HepG2 (cell line): ENCODE measurements around the gene PYGB. TPM values are rescaled to one million over a fixed set of nuclear protein-coding genes. Genes with fewer than 3 reads are reported as not detected.

Experiments
- ATAC-seq: fragments of 200-7000 bp; cut with Tn5 transposase; 3 replicates; pipeline ENCODE4 v1.9.1; 2020; ENCODE audit warnings: mild to moderate bottlenecking, moderate library complexity
- BruUV-seq: library from RNA; stranded (reverse); fragments of 400-500 nt; replicated peaks from 2 replicates; lab custom pipeline; 2021; lab: Mats Ljungman, UMichigan
- CTCF ChIA-PET: fragments of 300-600 bp; formaldehyde crosslinking; extraction: SDS; loops from one replicate; lab custom pipeline; 2021; ENCODE audit warnings: low total read pairs, inconsistent platforms, low intra/inter-chr PET ratio; lab: Yijun Ruan, JAX
- POLR2A ChIA-PET: fragments of 350-600 bp; sonication (Branson Sonifier 250); formaldehyde crosslinking; loops from one replicate; lab custom pipeline; 2020; ENCODE audit warnings: antibody characterized with exemption, inconsistent platforms; lab: Yijun Ruan, JAX
- DNase-seq: peaks from one replicate; pipeline ENCODE4 v3.0.0-alpha.2; 2015; ENCODE audit warnings: low spot score
- FAIRE-seq: peaks from 3 replicates; lab custom pipeline; 2011; peaks lifted over from hg19 to GRCh38; lab: Jason Lieb, UNC
- H2AFZ ChIP-seq: one replicate; pipeline ENCODE4 v1.6.1; 2011; ENCODE audit warnings: low read length, inconsistent platforms
- H3K27ac ChIP-seq: fragments of 300-600 bp; 3 replicates; pipeline ENCODE4 v1.8.0; 2011; ENCODE audit warnings: mixed run types, mild to moderate bottlenecking, mixed read lengths, low read length, inconsistent platforms; ENCODE audit not compliant: insufficient read depth; ENCODE audit errors: extremely low read length
- H3K27me3 ChIP-seq, 2 experiments: fragments of 200-600 bp in 1 of 2; 2 replicates in 1 of 2; 3 replicates in 1 of 2; pipeline versions ENCODE4 v1.6.0 to v1.8.0; 2011; ENCODE audit warnings: low read length in 2 of 2, mild to moderate bottlenecking in 2 of 2, moderate library complexity in 2 of 2, inconsistent platforms in 1 of 2; ENCODE audit not compliant: insufficient read depth in 2 of 2, control insufficient read depth in 1 of 2
- H3K36me3 ChIP-seq, 2 experiments: fragments of 200-600 bp in 1 of 2; replicated peaks in 1 of 2; 2 replicates in 1 of 2; 3 replicates in 1 of 2; pipeline versions ENCODE4 v1.5.1 to v1.8.0; 2011; ENCODE audit warnings: low read length in 2 of 2, inconsistent platforms in 1 of 2; ENCODE audit not compliant: insufficient read depth in 2 of 2, control insufficient read depth in 1 of 2
- H3K4me1 ChIP-seq: 2 replicates; pipeline ENCODE4 v1.5.1; 2012; ENCODE audit warnings: low read length, inconsistent platforms; ENCODE audit not compliant: insufficient read depth
- H3K4me2 ChIP-seq: 2 replicates; pipeline ENCODE4 v1.6.0; 2011; ENCODE audit warnings: low read depth, low read length, inconsistent platforms
- H3K4me3 ChIP-seq, 3 experiments: fragments of 200-600 bp in 1 of 3; sonication (generic), shearing (Covaris generic) in 1 of 3; replicated peaks in 1 of 3; 2 replicates each; pipeline ENCODE4 v1.5.1; 2011 to 2016; ENCODE audit warnings: low read length in 3 of 3, inconsistent platforms in 2 of 3, low read depth in 2 of 3, mild to moderate bottlenecking in 2 of 3, control low read depth in 1 of 3, mixed read lengths in 1 of 3; ENCODE audit not compliant: insufficient read depth in 1 of 3
- H3K79me2 ChIP-seq: one replicate; pipeline ENCODE4 v1.6.1; 2011; ENCODE audit warnings: low read length, inconsistent platforms; ENCODE audit not compliant: insufficient read depth
- H3K9ac ChIP-seq: 2 replicates; pipeline ENCODE4 v1.6.0; 2011; ENCODE audit warnings: mild to moderate bottlenecking, low read depth, low read length, inconsistent platforms; ENCODE audit not compliant: insufficient read depth
- H3K9me3 ChIP-seq: 2 replicates; pipeline ENCODE4 v1.5.1; 2012; ENCODE audit warnings: mild to moderate bottlenecking, low read length
- H4K20me1 ChIP-seq: 2 replicates; pipeline ENCODE4 v1.6.0; 2011; ENCODE audit warnings: inconsistent platforms, mild to moderate bottlenecking, low read length, moderate library complexity; ENCODE audit not compliant: insufficient read depth
- FOSL2 ChIP-seq: sonication (generic); formaldehyde crosslinking; IDR thresholded peaks from 2 replicates; pipeline ENCODE4 v1.4.0; 2020; ENCODE audit warnings: missing genetic modification reagents
- ZFP62 ChIP-seq: sonication (generic); formaldehyde crosslinking; IDR thresholded peaks from 2 replicates; pipeline ENCODE4 v1.4.0; 2020; ENCODE audit warnings: missing genetic modification reagents
- ZMYM2 ChIP-seq: sonication (generic); formaldehyde crosslinking; IDR thresholded peaks from 2 replicates; pipeline ENCODE4 v1.8.0; 2022; ENCODE audit warnings: mild to moderate bottlenecking, missing genetic modification reagents
- ZNF720 ChIP-seq: sonication (generic); formaldehyde crosslinking; IDR thresholded peaks from 2 replicates; pipeline ENCODE4 v1.4.0; 2020; ENCODE audit warnings: missing genetic modification reagents
- WGBS: methylation state at CpG from one replicate; pipeline ENCODE4 v1.1.6; 2017; ENCODE audit warnings: low lambda C conversion rate; 5-methylcytosine and 5-hydroxymethylcytosine counted together
- in situ Hi-C: cut with HindIII; loops from 2 replicates; pipeline ENCODE4 v1.10.0; 2017; ENCODE audit warnings: low pct_unique_long_range_greater_than_20kb; ENCODE audit not compliant: extremely low pct_ligation_motif_present
- intact Hi-C: fragments of 100-400 bp; cut with micrococcal nuclease; formaldehyde crosslinking; loops from one replicate; pipeline ENCODE4 v1.10.0; 2022; ENCODE audit not compliant: unreplicated experiment
- polyA plus RNA-seq, 8 experiments: library from polyadenylated mRNA; depleted of rRNA in 3 of 8; stranded (reverse) in 7 of 8; unstranded in 1 of 8; fragments of >200 nt; fragmentation: Illumina TruSeq in 4 of 8; extraction: Trizol in 4 of 8; gene quantifications; 2 replicates each; pipeline versions ENCODE4 v1.2.1 to v1.2.3, GENCODE V29; 2011 to 2016; ENCODE audit warnings: low read depth in 4 of 8, missing spikeins in 1 of 8, mixed read lengths in 1 of 8; ENCODE audit not compliant: insufficient read depth in 1 of 8
- total RNA-seq, 5 experiments: library from RNA; depleted of rRNA; stranded (reverse); fragments of >200 nt; fragmentation: Illumina TruSeq; extraction: Trizol; gene quantifications; 2 replicates each; pipeline ENCODE4 v1.2.3, GENCODE V29; 2016; ENCODE audit warnings: low read depth in 1 of 5
- TF ChIP-seq, protein P1 (sequence below): sonication (generic); formaldehyde crosslinking; IDR thresholded peaks from 2 replicates; pipeline ENCODE4 v1.5.0; 2020; ENCODE audit warnings: mild to moderate bottlenecking, missing genetic modification reagents
- TF ChIP-seq, protein P2 (sequence below): sonication (generic); formaldehyde crosslinking; IDR thresholded peaks from 2 replicates; pipeline ENCODE4 v1.5.0; 2020; ENCODE audit warnings: mild to moderate bottlenecking, missing genetic modification reagents, borderline replicate concordance

Gene PYGB
- total and polyA plus RNA-seq, 2 of the 13 experiments (the other 11 are each of a cell fraction or from before 2014, with no cell fraction given): 24.2 to 86.3 TPM

DNA sequence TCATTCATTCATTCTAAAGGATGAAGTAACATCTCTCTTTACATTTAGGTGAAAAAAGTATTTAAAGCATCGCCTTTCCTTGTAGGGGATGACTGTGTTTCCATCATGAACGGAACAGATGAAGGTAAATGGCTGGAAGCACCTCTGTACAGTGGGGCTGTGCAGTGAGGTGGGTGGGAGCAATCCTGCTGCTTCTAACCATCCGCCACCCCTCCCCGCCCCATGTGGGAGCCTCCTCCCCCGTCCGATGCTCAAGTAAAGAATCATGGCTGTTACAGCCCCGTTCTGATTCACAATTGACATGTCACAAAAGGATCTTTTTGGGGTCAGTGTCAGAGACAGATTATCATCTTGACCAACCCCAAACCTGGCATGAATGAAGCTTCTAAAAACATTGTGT, 33.1 kb upstream of the PYGB start:
- in situ Hi-C loops: no loop called here
- 0 out of 2 replicates have a peak, but pooled peaks cover 3% of the 10 kb centered on the region for H3K4me1 ChIP-seq
- no peaks in the 10 kb centered on the region for H3K27me3 ChIP-seq
- intact Hi-C loops: no loop called here
- CTCF ChIA-PET: no interaction called here
- no peak overlapping the region for H2AFZ ChIP-seq
- H3K27ac ChIP-seq: no peak overlapping the region
- no peaks in the 10 kb centered on the region for H3K79me2 ChIP-seq
- ATAC-seq: no peak
- 97% methylated on average over 7 of the region's 7 CpGs for WGBS
- no peak overlapping the region for H3K4me3 ChIP-seq
- H3K9me3 ChIP-seq: no peaks in the 10 kb centered on the region
- no peaks in the 10 kb centered on the region for H4K20me1 ChIP-seq
- no peak for DNase-seq
- POLR2A ChIA-PET: interaction anchor here (0.9 kb wide), 1 partner anchor 14 kb away, joined by 3 read pairs; no protein-coding TSS in a partner anchor
- BruUV-seq: no TSS peak
- no peak for FAIRE-seq
- TF ChIP-seq FOSL2 (CRISPR knock-in tag): no peak
- TF ChIP-seq ZNF720 (CRISPR knock-in tag): no peak
- no peak for TF ChIP-seq ZFP62 (CRISPR knock-in tag)
- TF ChIP-seq, protein P1, sequence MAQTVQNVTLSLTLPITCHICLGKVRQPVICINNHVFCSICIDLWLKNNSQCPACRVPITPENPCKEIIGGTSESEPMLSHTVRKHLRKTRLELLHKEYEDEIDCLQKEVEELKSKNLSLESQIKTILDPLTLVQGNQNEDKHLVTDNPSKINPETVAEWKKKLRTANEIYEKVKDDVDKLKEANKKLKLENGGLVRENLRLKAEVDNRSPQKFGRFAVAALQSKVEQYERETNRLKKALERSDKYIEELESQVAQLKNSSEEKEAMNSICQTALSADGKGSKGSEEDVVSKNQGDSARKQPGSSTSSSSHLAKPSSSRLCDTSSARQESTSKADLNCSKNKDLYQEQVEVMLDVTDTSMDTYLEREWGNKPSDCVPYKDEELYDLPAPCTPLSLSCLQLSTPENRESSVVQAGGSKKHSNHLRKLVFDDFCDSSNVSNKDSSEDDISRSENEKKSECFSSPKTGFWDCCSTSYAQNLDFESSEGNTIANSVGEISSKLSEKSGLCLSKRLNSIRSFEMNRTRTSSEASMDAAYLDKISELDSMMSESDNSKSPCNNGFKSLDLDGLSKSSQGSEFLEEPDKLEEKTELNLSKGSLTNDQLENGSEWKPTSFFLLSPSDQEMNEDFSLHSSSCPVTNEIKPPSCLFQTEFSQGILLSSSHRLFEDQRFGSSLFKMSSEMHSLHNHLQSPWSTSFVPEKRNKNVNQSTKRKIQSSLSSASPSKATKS (CRISPR knock-in tag): no peak
- TF ChIP-seq ZMYM2 (CRISPR knock-in tag): no peak
- TF ChIP-seq, protein P2, sequence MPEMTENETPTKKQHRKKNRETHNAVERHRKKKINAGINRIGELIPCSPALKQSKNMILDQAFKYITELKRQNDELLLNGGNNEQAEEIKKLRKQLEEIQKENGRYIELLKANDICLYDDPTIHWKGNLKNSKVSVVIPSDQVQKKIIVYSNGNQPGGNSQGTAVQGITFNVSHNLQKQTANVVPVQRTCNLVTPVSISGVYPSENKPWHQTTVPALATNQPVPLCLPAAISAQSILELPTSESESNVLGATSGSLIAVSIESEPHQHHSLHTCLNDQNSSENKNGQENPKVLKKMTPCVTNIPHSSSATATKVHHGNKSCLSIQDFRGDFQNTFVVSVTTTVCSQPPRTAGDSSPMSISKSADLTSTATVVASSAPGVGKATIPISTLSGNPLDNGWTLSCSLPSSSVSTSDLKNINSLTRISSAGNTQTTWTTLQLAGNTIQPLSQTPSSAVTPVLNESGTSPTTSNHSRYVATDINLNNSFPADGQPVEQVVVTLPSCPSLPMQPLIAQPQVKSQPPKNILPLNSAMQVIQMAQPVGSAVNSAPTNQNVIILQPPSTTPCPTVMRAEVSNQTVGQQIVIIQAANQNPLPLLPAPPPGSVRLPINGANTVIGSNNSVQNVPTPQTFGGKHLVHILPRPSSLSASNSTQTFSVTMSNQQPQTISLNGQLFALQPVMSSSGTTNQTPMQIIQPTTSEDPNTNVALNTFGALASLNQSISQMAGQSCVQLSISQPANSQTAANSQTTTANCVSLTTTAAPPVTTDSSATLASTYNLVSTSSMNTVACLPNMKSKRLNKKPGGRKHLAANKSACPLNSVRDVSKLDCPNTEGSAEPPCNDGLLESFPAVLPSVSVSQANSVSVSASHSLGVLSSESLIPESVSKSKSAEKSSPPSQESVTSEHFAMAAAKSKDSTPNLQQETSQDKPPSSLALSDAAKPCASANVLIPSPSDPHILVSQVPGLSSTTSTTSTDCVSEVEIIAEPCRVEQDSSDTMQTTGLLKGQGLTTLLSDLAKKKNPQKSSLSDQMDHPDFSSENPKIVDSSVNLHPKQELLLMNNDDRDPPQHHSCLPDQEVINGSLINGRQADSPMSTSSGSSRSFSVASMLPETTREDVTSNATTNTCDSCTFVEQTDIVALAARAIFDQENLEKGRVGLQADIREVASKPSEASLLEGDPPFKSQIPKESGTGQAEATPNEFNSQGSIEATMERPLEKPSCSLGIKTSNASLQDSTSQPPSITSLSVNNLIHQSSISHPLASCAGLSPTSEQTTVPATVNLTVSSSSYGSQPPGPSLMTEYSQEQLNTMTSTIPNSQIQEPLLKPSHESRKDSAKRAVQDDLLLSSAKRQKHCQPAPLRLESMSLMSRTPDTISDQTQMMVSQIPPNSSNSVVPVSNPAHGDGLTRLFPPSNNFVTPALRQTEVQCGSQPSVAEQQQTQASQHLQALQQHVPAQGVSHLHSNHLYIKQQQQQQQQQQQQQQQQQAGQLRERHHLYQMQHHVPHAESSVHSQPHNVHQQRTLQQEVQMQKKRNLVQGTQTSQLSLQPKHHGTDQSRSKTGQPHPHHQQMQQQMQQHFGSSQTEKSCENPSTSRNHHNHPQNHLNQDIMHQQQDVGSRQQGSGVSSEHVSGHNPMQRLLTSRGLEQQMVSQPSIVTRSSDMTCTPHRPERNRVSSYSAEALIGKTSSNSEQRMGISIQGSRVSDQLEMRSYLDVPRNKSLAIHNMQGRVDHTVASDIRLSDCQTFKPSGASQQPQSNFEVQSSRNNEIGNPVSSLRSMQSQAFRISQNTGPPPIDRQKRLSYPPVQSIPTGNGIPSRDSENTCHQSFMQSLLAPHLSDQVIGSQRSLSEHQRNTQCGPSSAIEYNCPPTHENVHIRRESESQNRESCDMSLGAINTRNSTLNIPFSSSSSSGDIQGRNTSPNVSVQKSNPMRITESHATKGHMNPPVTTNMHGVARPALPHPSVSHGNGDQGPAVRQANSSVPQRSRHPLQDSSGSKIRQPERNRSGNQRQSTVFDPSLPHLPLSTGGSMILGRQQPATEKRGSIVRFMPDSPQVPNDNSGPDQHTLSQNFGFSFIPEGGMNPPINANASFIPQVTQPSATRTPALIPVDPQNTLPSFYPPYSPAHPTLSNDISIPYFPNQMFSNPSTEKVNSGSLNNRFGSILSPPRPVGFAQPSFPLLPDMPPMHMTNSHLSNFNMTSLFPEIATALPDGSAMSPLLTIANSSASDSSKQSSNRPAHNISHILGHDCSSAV: no peak
- H3K36me3 ChIP-seq: peaks cover 60 to 92% of the 10 kb centered on the region in 2 experiments
- no peak overlapping the region for H3K4me2 ChIP-seq
- H3K9ac ChIP-seq: no peak overlapping the region
